GM12878 (cell line): ENCODE measurements around the gene OGFOD3. TPM values are rescaled to one million over a fixed set of nuclear protein-coding genes. Genes with fewer than 3 reads are reported as not detected.

Source experiments
- ATAC-seq: fragments of 200-7000 bp; cut with Tn5 transposase; 3 replicates; pipeline ENCODE4 v1.9.1; 2020; ENCODE audit warnings: mild to moderate bottlenecking, moderate library complexity
- BruUV-seq: library from RNA; stranded (reverse); fragments of 400-500 nt; replicated peaks from 2 replicates; lab custom pipeline; 2021; lab: Mats Ljungman, UMichigan
- CTCF ChIA-PET: fragments of 300-600 bp; sonication (Branson Sonifier 250); formaldehyde crosslinking; extraction: SDS; loops from one replicate; lab custom pipeline; 2021; ENCODE audit warnings: inconsistent platforms; lab: Yijun Ruan, JAX
- POLR2A ChIA-PET: fragments of 350-600 bp; formaldehyde crosslinking; extraction: SDS; loops from one replicate; lab custom pipeline; 2021; ENCODE audit warnings: inconsistent platforms; lab: Charles Lee
- RAD21 ChIA-PET: fragments of 300-600 bp; sonication (Branson Sonifier 250); formaldehyde crosslinking; loops from one replicate; lab custom pipeline; 2023; ENCODE audit warnings: antibody characterized with exemption; ENCODE audit not compliant: unreplicated experiment; lab: Charles Lee
- SMC1A ChIA-PET: fragments of 300-600 bp; sonication (Branson Sonifier 250); formaldehyde crosslinking; loops from one replicate; lab custom pipeline; 2023; ENCODE audit not compliant: unreplicated experiment, uncharacterized antibody; lab: Charles Lee
- DNase-seq: peaks from one replicate; pipeline ENCODE4 v3.0.0-alpha.2; 2011; ENCODE audit warnings: low read depth, low spot score
- FAIRE-seq: peaks from 3 replicates; lab custom pipeline; 2011; peaks lifted over from hg19 to GRCh38; lab: Jason Lieb, UNC
- H2AFZ ChIP-seq: 2 replicates; pipeline ENCODE4 v1.6.0; 2011; ENCODE audit warnings: low read depth, low read length, control low read depth; ENCODE audit not compliant: control insufficient read depth
- H3K27ac ChIP-seq: 2 replicates; pipeline ENCODE4 v1.5.1; 2011; ENCODE audit warnings: control low read depth; ENCODE audit not compliant: control insufficient read depth, insufficient read depth
- H3K27me3 ChIP-seq, 2 experiments: replicated peaks in 1 of 2; 2 replicates each; pipeline versions ENCODE4 v1.6.0 to v1.6.1; 2011; ENCODE audit warnings: low read length in 1 of 2; ENCODE audit not compliant: control insufficient read depth in 2 of 2, insufficient read depth in 2 of 2
- H3K36me3 ChIP-seq, 2 experiments: 2 replicates each; pipeline ENCODE4 v1.5.1; 2011; ENCODE audit warnings: low read length in 1 of 2; ENCODE audit not compliant: control insufficient read depth in 2 of 2, insufficient read depth in 2 of 2
- H3K4me1 ChIP-seq: 2 replicates; pipeline ENCODE4 v1.6.1; 2011; ENCODE audit warnings: mild to moderate bottlenecking, low read length, moderate library complexity, mixed read lengths; ENCODE audit not compliant: control insufficient read depth, insufficient read depth
- H3K4me2 ChIP-seq: 2 replicates; pipeline ENCODE4 v1.6.0; 2011; ENCODE audit warnings: control low read depth; ENCODE audit not compliant: control insufficient read depth, insufficient read depth
- H3K4me3 ChIP-seq: fragments of 200-600 bp; sonication (generic); 2 replicates; pipeline ENCODE4 v1.5.1; 2016
- H3K79me2 ChIP-seq: 2 replicates; pipeline ENCODE4 v1.6.0; 2011; ENCODE audit warnings: low read length; ENCODE audit not compliant: control insufficient read depth, insufficient read depth
- H3K9ac ChIP-seq: 2 replicates; pipeline ENCODE4 v1.8.0; 2011; ENCODE audit warnings: low read length, control low read depth, mixed read lengths; ENCODE audit not compliant: control insufficient read depth, insufficient read depth
- H3K9me3 ChIP-seq: replicated peaks from 3 replicates; pipeline ENCODE4 v1.5.1; 2011; ENCODE audit warnings: mild to moderate bottlenecking, low read length; ENCODE audit not compliant: control insufficient read depth, insufficient read depth
- H4K20me1 ChIP-seq: 2 replicates; pipeline ENCODE4 v1.6.0; 2011; ENCODE audit not compliant: control insufficient read depth, insufficient read depth
- CHD4 ChIP-seq: fragments of 200-600 bp; sonication (generic); IDR thresholded peaks from 2 replicates; pipeline ENCODE4 v1.6.1; 2016; ENCODE audit warnings: mild to moderate bottlenecking
- ETV6 ChIP-seq, 2 experiments: fragments of 450-650 bp in 1 of 2; IDR thresholded peaks in 1 of 2; conservative IDR thresholded peaks in 1 of 2; 2 replicates each; pipeline ENCODE4 v1.6.1; 2014; ENCODE audit warnings: antibody characterized with exemption in 1 of 2, borderline replicate concordance in 1 of 2, low read depth in 1 of 2, mild to moderate bottlenecking in 1 of 2, moderate library complexity in 1 of 2
- MEF2A ChIP-seq: IDR thresholded peaks from 2 replicates; pipeline ENCODE4 v1.6.1; 2011; ENCODE audit warnings: low read depth, mild to moderate bottlenecking, low read length, moderate library complexity; ENCODE audit not compliant: insufficient read depth
- POLR2AphosphoS2 ChIP-seq: IDR thresholded peaks from 2 replicates; pipeline ENCODE4 v1.6.1; 2011; ENCODE audit warnings: low read depth, mild to moderate bottlenecking, low read length, improper control_type of control experiment, moderate library complexity
- RB1 ChIP-seq: fragments of 450-650 bp; formaldehyde crosslinking; IDR thresholded peaks from 2 replicates; pipeline ENCODE4 v1.6.1; 2017; ENCODE audit warnings: mild to moderate bottlenecking, borderline replicate concordance
- SMC3 ChIP-seq: IDR thresholded peaks from 2 replicates; pipeline ENCODE4 v1.6.1; 2011; ENCODE audit warnings: low read length, improper control_type of control experiment, borderline replicate concordance
- SREBF1 ChIP-seq: IDR thresholded peaks from 2 replicates; pipeline ENCODE4 v1.6.1; 2012; ENCODE audit warnings: mild to moderate bottlenecking, low read length
- WGBS: methylation state at CpG from one replicate; pipeline ENCODE4 v1.1.6; 2016; ENCODE audit warnings: low lambda C conversion rate; ENCODE audit not compliant: insufficient replicate concordance, insufficient coverage; ENCODE audit errors: missing lambda C conversion rate; 5-methylcytosine and 5-hydroxymethylcytosine counted together
- in situ Hi-C: fragments of 300-500 bp; cut with MboI; formaldehyde crosslinking; loops from 9 replicates; pipeline ENCODE4 v1.14.3; 2018; ENCODE audit warnings: mixed read lengths
- intact Hi-C: fragments of 100-400 bp; cut with micrococcal nuclease; formaldehyde crosslinking; loops from one replicate; pipeline ENCODE4 v1.14.2; 2022; ENCODE audit not compliant: unreplicated experiment
- polyA plus RNA-seq, 11 experiments: library from polyadenylated mRNA; depleted of rRNA in 4 of 11; unstranded in 6 of 11; stranded (reverse) in 5 of 11; fragments of >200 nt; fragmentation: Nextera tagmentation in 4 of 11; fragmentation: Illumina TruSeq in 1 of 11; extraction: Ambion mirVana in 4 of 11; extraction: Trizol in 1 of 11; gene quantifications; 1 replicate in 1 of 11; 2 replicates in 10 of 11; pipeline versions ENCODE4 v1.2.1 to v1.2.3, GENCODE V29; 2011 to 2016; ENCODE audit warnings: inconsistent platforms in 2 of 11, missing spikeins in 2 of 11, low read depth in 1 of 11
- total RNA-seq, 4 experiments: library from RNA; depleted of rRNA in 3 of 4; stranded (reverse); fragments of >200 nt in 3 of 4; fragmentation: Illumina TruSeq in 1 of 4; extraction: Trizol in 1 of 4; gene quantifications; 2 replicates each; pipeline versions ENCODE4 v1.2.1 to v1.2.3, GENCODE V29; 2013 to 2021
- TF ChIP-seq, protein P1 (sequence below): fragments of 450-650 bp; formaldehyde crosslinking; IDR thresholded peaks from 2 replicates; pipeline ENCODE4 v1.4.0; 2022; ENCODE audit warnings: mild to moderate bottlenecking, moderate library complexity

The OGFOD3 gene
- total and polyA plus RNA-seq, 10 of the 15 experiments (the other 5 are each of a cell fraction or from before 2014, with no cell fraction given), result 0.48 to 28.4 (median 18.3) TPM

DNA sequence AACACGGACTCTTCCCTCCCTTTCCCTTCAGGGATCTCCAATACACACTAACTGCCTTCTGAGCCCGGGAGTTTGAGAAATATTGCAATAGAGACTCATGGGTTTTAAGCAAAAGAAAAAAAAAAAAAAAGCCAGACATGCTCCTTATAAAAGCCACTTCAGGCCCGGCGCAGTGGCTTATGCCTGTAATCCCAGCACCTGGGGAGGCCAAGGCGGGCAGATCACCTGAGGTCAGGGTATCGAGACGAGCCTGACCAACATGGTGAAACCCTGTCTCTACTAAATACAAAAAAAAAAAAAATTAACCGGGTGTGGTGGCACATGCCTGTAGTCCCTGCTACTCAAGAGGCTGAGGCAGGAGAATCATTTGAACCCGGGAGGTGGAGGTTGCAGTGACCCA is 2.6 kb downstream of the OGFOD3 start:
- Histone ChIP-seq H3K4me3 (no peak overlapping the region), H3K9ac (no peak overlapping the region), H4K20me1 (peaks cover 5% of the 10 kb centered on the region), H3K27ac (no peak overlapping the region), H3K9me3 (no peaks in the 10 kb centered on the region), H3K79me2 (peaks cover 2% of the 10 kb centered on the region; the same call in 1 of the 2 replicates), H2AFZ (no peak overlapping the region), H3K4me1 (0 out of 2 replicates have a peak, but pooled peaks cover 5% of the 10 kb centered on the region), H3K27me3 (no peaks in the 10 kb centered on the region), H3K4me2 (no peak overlapping the region), H3K36me3 (no peaks in the 10 kb centered on the region; a peak in 1 of 4 replicates)
- 87% methylated on average over 9 of the region's 9 CpGs for WGBS
- no TSS peak for BruUV-seq
- no peak for DNase-seq
- ChIA-PET POLR2A (no interaction called here), RAD21 (no interaction called here), SMC1A (no interaction called here), CTCF (no interaction called here)
- FAIRE-seq, result no peak
- TF ChIP-seq, protein P1, sequence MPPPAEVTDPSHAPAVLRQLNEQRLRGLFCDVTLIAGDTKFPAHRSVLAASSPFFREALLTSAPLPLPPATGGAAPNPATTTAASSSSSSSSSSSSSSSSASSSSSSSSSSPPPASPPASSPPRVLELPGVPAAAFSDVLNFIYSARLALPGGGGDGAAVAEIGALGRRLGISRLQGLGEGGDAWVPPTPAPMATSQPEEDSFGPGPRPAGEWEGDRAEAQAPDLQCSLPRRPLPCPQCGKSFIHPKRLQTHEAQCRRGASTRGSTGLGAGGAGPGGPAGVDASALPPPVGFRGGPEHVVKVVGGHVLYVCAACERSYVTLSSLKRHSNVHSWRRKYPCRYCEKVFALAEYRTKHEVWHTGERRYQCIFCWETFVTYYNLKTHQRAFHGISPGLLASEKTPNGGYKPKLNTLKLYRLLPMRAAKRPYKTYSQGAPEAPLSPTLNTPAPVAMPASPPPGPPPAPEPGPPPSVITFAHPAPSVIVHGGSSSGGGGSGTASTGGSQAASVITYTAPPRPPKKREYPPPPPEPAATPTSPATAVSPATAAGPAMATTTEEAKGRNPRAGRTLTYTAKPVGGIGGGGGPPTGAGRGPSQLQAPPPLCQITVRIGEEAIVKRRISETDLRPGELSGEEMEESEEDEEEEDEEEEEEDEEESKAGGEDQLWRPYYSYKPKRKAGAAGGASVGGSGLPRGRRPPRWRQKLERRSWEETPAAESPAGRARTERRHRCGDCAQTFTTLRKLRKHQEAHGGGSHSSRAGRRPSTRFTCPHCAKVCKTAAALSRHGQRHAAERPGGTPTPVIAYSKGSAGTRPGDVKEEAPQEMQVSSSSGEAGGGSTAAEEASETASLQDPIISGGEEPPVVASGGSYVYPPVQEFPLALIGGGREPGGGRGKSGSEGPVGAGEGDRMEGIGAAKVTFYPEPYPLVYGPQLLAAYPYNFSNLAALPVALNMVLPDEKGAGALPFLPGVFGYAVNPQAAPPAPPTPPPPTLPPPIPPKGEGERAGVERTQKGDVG (CRISPR knock-in tag), result no peak
- no peak for TF ChIP-seq RB1
- no peak for TF ChIP-seq SMC3
- no peak for TF ChIP-seq CHD4
- TF ChIP-seq MEF2A, result no peak
- no peak for TF ChIP-seq POLR2AphosphoS2
- TF ChIP-seq ETV6 (conservative IDR thresholded peaks at IDR 0.05 in 1 of 2, IDR thresholded peaks at IDR 0.05 in 1 of 2; ENCODE audit: borderline replicate concordance in 1 of 2, low read depth in 1 of 2), result no peak
- no peak for TF ChIP-seq SREBF1
- in situ Hi-C loops (no loop called here), intact Hi-C loops (no loop called here)
- ATAC-seq, result no peak
